ENCODE data around the gene F2RL3.

DNA sequence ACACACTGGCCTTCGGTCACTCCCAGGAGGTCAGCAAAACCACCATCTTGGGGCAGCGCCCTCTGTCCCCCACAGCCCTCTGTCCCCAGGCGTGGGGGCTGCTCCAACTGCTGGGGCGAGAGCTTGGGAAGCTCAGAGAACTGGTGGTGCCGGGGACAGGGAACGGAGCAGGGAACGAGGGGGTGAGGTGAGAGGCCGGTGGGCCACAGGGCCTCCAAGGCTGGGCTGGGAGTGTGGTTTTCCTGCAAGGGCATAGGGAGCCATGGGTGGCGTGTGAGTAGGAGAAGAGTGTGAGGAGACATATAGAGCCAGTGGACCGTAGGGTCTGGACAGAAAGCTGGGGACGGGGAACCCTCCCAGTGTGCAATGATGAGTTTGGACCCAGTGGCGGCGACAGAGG, 34.1 kb downstream of the F2RL3 start:
- TF ChIP-seq, protein P1, sequence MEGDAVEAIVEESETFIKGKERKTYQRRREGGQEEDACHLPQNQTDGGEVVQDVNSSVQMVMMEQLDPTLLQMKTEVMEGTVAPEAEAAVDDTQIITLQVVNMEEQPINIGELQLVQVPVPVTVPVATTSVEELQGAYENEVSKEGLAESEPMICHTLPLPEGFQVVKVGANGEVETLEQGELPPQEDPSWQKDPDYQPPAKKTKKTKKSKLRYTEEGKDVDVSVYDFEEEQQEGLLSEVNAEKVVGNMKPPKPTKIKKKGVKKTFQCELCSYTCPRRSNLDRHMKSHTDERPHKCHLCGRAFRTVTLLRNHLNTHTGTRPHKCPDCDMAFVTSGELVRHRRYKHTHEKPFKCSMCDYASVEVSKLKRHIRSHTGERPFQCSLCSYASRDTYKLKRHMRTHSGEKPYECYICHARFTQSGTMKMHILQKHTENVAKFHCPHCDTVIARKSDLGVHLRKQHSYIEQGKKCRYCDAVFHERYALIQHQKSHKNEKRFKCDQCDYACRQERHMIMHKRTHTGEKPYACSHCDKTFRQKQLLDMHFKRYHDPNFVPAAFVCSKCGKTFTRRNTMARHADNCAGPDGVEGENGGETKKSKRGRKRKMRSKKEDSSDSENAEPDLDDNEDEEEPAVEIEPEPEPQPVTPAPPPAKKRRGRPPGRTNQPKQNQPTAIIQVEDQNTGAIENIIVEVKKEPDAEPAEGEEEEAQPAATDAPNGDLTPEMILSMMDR (IDR thresholded peaks at IDR 0.05), result no peak
- TF ChIP-seq POLR2A (IDR thresholded peaks at IDR 0.05), result no peak
